Activated T-cell treated with anti-CD3 and anti-CD28 coated beads, Interleukin-2, amount 50 U/mL, for 1 hour (primary cell): Measurements from ENCODE around the gene BMAL1.

Experiments used
- DNase-seq: peaks from one replicate; pipeline ENCODE4 v3.0.0-alpha.2; 2020

Gene BMAL1

GRCh38 chr11:13292970-13293369 lies 15.4 kb downstream of the BMAL1 start:
- no peak for DNase-seq

- no peak for DNase-seq
Measured at GRCh38 chr11:13294178-13294577, 16.6 kb downstream of the BMAL1 start.

- DNase-seq = no peak
Measured at GRCh38 chr11:13294771-13295579, 17.4 kb downstream of the BMAL1 start.

GRCh38 chr11:13297308-13297916 lies 19.8 kb downstream of the BMAL1 start:
- no peak for DNase-seq

GRCh38 chr11:13297917-13298356 lies 20.3 kb downstream of the BMAL1 start:
- DNase-seq = no peak

GRCh38 chr11:13298765-13299164 lies 21.2 kb downstream of the BMAL1 start:
- no peak for DNase-seq

GRCh38 chr11:13301522-13301921 lies 23.9 kb downstream of the BMAL1 start:
- no peak for DNase-seq

GRCh38 chr11:13302420-13302958 lies 24.9 kb downstream of the BMAL1 start:
- no peak for DNase-seq

GRCh38 chr11:13303668-13304649 lies 26.4 kb downstream of the BMAL1 start:
- DNase-seq = no peak

GRCh38 chr11:13304655-13305335 lies 27.2 kb downstream of the BMAL1 start:
- no peak for DNase-seq

- no peak for DNase-seq
Measured at GRCh38 chr11:13308704-13309103, 31.1 kb downstream of the BMAL1 start.

- no peak for DNase-seq
Measured at GRCh38 chr11:13309156-13309555, 31.6 kb downstream of the BMAL1 start.

- no peak for DNase-seq
Measured at GRCh38 chr11:13310443-13310842, 32.9 kb downstream of the BMAL1 start.

- DNase-seq = no peak
Measured at GRCh38 chr11:13311570-13311969, 34.0 kb downstream of the BMAL1 start.

- no peak for DNase-seq
Measured at GRCh38 chr11:13313005-13313819, 35.6 kb downstream of the BMAL1 start.

GRCh38 chr11:13314676-13315394 lies 37.2 kb downstream of the BMAL1 start:
- DNase-seq = no peak

- no peak for DNase-seq
Measured at GRCh38 chr11:13315517-13316432, 38.2 kb downstream of the BMAL1 start.

GRCh38 chr11:13316528-13316961 lies 39.0 kb downstream of the BMAL1 start:
- DNase-seq = no peak

GRCh38 chr11:13317293-13318080 lies 39.9 kb downstream of the BMAL1 start:
- DNase-seq = no peak
